SK-N-SH treated with all-trans-retinoic acid at 6 μM for 48 hours (cell line): Measurements from ENCODE around the gene BEST1.
A peak's percentile ranks its signal among the peaks of the same experiment; 100 is the strongest.

Source experiments
- ARNTL ChIP-seq: fragments of 450-650 bp; formaldehyde crosslinking; IDR thresholded peaks from 2 replicates; pipeline ENCODE4 v1.5.0; 2020; ENCODE audit warnings: low read depth, mild to moderate bottlenecking, moderate library complexity, borderline replicate concordance
- BACH2 ChIP-seq: fragments of 250-450 bp; sonication (Bioruptor Pico); IDR thresholded peaks from 2 replicates; pipeline ENCODE4 v1.9.0; 2021; ENCODE audit warnings: mild to moderate bottlenecking, borderline replicate concordance
- CREB5 ChIP-seq: fragments of 250-450 bp; sonication (Bioruptor Pico); IDR thresholded peaks from 2 replicates; pipeline ENCODE4 v1.5.1; 2020; ENCODE audit warnings: low read depth, mild to moderate bottlenecking, moderate library complexity
- CSDC2 ChIP-seq: fragments of 250-450 bp; sonication (Bioruptor Pico); IDR thresholded peaks from 2 replicates; pipeline ENCODE4 v1.5.0; 2020; ENCODE audit warnings: mild to moderate bottlenecking, moderate library complexity
- CSRNP3 ChIP-seq: fragments of 250-450 bp; sonication (Bioruptor Pico); IDR thresholded peaks from 2 replicates; pipeline ENCODE4 v1.5.1; 2021; ENCODE audit warnings: mild to moderate bottlenecking, moderate library complexity
- ESRRG ChIP-seq: fragments of 250-450 bp; sonication (Bioruptor Pico); IDR thresholded peaks from 2 replicates; pipeline ENCODE4 v1.6.1; 2021; ENCODE audit warnings: mild to moderate bottlenecking
- GLIS3 ChIP-seq: fragments of 250-450 bp; sonication (Bioruptor Pico); IDR thresholded peaks from 2 replicates; pipeline ENCODE4 v1.5.0; 2020; ENCODE audit warnings: mild to moderate bottlenecking, moderate library complexity
- PATZ1 ChIP-seq: fragments of 250-450 bp; sonication (Bioruptor Pico); IDR thresholded peaks from 2 replicates; pipeline ENCODE4 v1.8.0; 2020; ENCODE audit warnings: mild to moderate bottlenecking, moderate library complexity, borderline replicate concordance
- RARB ChIP-seq: fragments of 250-450 bp; sonication (Bioruptor Pico); IDR thresholded peaks from 2 replicates; pipeline ENCODE4 v1.8.0; 2021; ENCODE audit warnings: mild to moderate bottlenecking, moderate library complexity
- SNAI2 ChIP-seq: fragments of 250-450 bp; sonication (Bioruptor Pico); IDR thresholded peaks from 2 replicates; pipeline ENCODE4 v1.5.0; 2020; ENCODE audit warnings: mild to moderate bottlenecking, moderate library complexity
- TOX ChIP-seq: fragments of 250-450 bp; sonication (Bioruptor Pico); IDR thresholded peaks from 2 replicates; pipeline ENCODE4 v1.8.0; 2021; ENCODE audit warnings: mild to moderate bottlenecking, moderate library complexity, borderline replicate concordance
- TSHZ2 ChIP-seq: fragments of 250-450 bp; sonication (Bioruptor Pico); IDR thresholded peaks from 2 replicates; pipeline ENCODE4 v1.5.0; 2020; ENCODE audit warnings: mild to moderate bottlenecking, moderate library complexity
- ZFP3 ChIP-seq: fragments of 250-450 bp; sonication (Bioruptor Pico); IDR thresholded peaks from 2 replicates; pipeline ENCODE4 v1.5.0; 2020; ENCODE audit warnings: mild to moderate bottlenecking, moderate library complexity

DNA sequence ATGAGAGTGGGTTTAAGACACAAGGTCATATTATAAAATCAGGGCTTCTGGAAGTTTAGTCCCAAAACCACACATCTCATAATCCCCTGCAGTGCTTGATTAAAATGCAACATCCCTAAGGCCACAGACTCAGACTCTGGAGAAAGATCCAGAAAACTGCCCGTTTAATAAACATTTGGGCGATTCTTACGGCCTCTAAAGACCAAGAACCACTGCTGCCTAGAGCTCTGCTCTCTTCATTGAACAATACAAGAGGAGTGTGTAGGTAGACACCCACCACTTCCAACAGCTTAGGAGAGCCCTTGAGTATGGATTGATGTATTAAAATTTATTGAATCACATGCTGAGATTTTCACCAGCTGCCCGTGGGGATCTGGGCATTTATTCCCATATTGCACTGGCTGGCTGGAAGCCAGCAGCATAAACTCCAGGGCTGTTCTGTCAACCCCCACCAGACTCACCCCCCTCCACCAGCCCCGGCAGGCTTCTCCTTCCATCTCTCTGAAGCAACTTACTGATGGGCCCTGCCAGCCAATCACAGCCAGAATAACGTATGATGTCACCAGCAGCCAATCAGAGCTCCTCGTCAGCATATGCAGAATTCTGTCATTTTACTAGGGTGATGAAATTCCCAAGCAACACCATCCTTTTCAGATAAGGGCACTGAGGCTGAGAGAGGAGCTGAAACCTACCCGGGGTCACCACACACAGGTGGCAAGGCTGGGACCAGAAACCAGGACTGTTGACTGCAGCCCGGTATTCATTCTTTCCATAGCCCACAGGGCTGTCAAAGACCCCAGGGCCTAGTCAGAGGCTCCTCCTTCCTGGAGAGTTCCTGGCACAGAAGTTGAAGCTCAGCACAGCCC, 749 bp upstream of the BEST1 start:
- TF ChIP-seq BACH2 (CRISPR knock-in tag) (no peak), TSHZ2 (CRISPR knock-in tag) (no peak), GLIS3 (no peak), PATZ1 (CRISPR knock-in tag) (no peak), CSRNP3 (no peak), TOX (CRISPR knock-in tag) (no peak), CSDC2 (CRISPR knock-in tag) (no peak), ARNTL (CRISPR knock-in tag) (no peak), ESRRG (no peak), RARB (CRISPR knock-in tag) (no peak), SNAI2 (no peak), ZFP3 (CRISPR knock-in tag) (peak; percentile 93), CREB5 (no peak)
